GDM1 (cell line): ENCODE measurements around the gene SYNDIG1.

Experiments
- DNase-seq: peaks from one replicate; lab custom pipeline; 2025; lab: John Stamatoyannopoulos, UW

Gene SYNDIG1

GRCh38 chr20:24567508-24567907 is 98.1 kb downstream of the SYNDIG1 start:
- no peak for DNase-seq

- DNase-seq = no peak
These were observed 99.4 kb downstream of the SYNDIG1 start for GRCh38 chr20:24568842-24569241.

GRCh38 chr20:24571159-24571558 is 101.7 kb downstream of the SYNDIG1 start:
- no peak for DNase-seq

GRCh38 chr20:24572140-24572539 is 102.7 kb downstream of the SYNDIG1 start:
- no peak for DNase-seq

- no peak for DNase-seq
These were observed 103.4 kb downstream of the SYNDIG1 start for GRCh38 chr20:24572862-24573261.

- no peak for DNase-seq
These were observed 104.1 kb downstream of the SYNDIG1 start for GRCh38 chr20:24573557-24573956.

- no peak for DNase-seq
These were observed 104.9 kb downstream of the SYNDIG1 start for GRCh38 chr20:24574307-24574706.

GRCh38 chr20:24574797-24575196 is 105.4 kb downstream of the SYNDIG1 start:
- no peak for DNase-seq

GRCh38 chr20:24575811-24576210 is 106.4 kb downstream of the SYNDIG1 start:
- DNase-seq = no peak

GRCh38 chr20:24576447-24576846 is 107.0 kb downstream of the SYNDIG1 start:
- no peak for DNase-seq

- DNase-seq = no peak
These were observed 108.0 kb downstream of the SYNDIG1 start for GRCh38 chr20:24577271-24577909.

GRCh38 chr20:24578567-24579415 is 109.4 kb downstream of the SYNDIG1 start:
- DNase-seq = no peak

GRCh38 chr20:24579475-24579874 is 110.0 kb downstream of the SYNDIG1 start:
- DNase-seq = no peak

- no peak for DNase-seq
These were observed 110.6 kb downstream of the SYNDIG1 start for GRCh38 chr20:24580006-24580405.

GRCh38 chr20:24580855-24581254 is 111.4 kb downstream of the SYNDIG1 start:
- no peak for DNase-seq

- no peak for DNase-seq
These were observed 112.2 kb downstream of the SYNDIG1 start for GRCh38 chr20:24581443-24582170.

GRCh38 chr20:24582373-24583168 is 113.1 kb downstream of the SYNDIG1 start:
- DNase-seq = no peak

GRCh38 chr20:24583169-24583792 is 113.9 kb downstream of the SYNDIG1 start:
- no peak for DNase-seq

GRCh38 chr20:24584078-24584477 is 114.6 kb downstream of the SYNDIG1 start:
- no peak for DNase-seq

- no peak for DNase-seq
These were observed 115.3 kb downstream of the SYNDIG1 start for GRCh38 chr20:24584538-24585356.
